HepG2 (cell line): ENCODE measurements around the gene INTS15. TPM values are rescaled to one million over a fixed set of nuclear protein-coding genes. Genes with fewer than 3 reads are reported as not detected.

Experiments
- AKAP8 ChIP-seq: sonication (generic); formaldehyde crosslinking; IDR thresholded peaks from 2 replicates; pipeline ENCODE4 v1.5.1; 2020; ENCODE audit warnings: mild to moderate bottlenecking, missing genetic modification reagents
- ARHGAP35 ChIP-seq: sonication (generic); formaldehyde crosslinking; IDR thresholded peaks from 2 replicates; pipeline ENCODE4 v1.9.0; 2022; ENCODE audit warnings: mild to moderate bottlenecking, inconsistent platforms, moderate library complexity, missing genetic modification reagents, borderline replicate concordance
- CBX5 ChIP-seq: sonication (generic); formaldehyde crosslinking; IDR thresholded peaks from 2 replicates; pipeline ENCODE4 v1.4.0; 2020; ENCODE audit warnings: missing genetic modification reagents, borderline replicate concordance
- EZH2 ChIP-seq: conservative IDR thresholded peaks from 2 replicates; pipeline ENCODE4 v1.6.1; 2012; ENCODE audit warnings: mild to moderate bottlenecking, low read depth, low read length, moderate library complexity
- FOXA1 ChIP-seq, 2 experiments: fragments of 450-650 bp in 1 of 2; sonication (generic) in 1 of 2; formaldehyde crosslinking in 1 of 2; IDR thresholded peaks; 2 replicates each; pipeline versions ENCODE4 v1.4.0 to v1.6.1; 2016 to 2020; ENCODE audit warnings: missing genetic modification reagents in 1 of 2
- GPN1 ChIP-seq: sonication (generic); formaldehyde crosslinking; IDR thresholded peaks from 2 replicates; pipeline ENCODE4 v1.5.1; 2020; ENCODE audit warnings: missing genetic modification reagents, borderline replicate concordance
- KAT8 ChIP-seq: IDR thresholded peaks from 2 replicates; pipeline ENCODE4 v1.6.1; 2016; ENCODE audit warnings: missing genetic modification reagents, missing compliant biosample characterization
- KDM3A ChIP-seq: IDR thresholded peaks from 2 replicates; pipeline ENCODE4 v1.6.1; 2018; ENCODE audit warnings: low read depth, missing compliant biosample characterization
- MLX ChIP-seq: IDR thresholded peaks from 2 replicates; pipeline ENCODE4 v1.6.1; 2016
- MYNN ChIP-seq: sonication (generic); formaldehyde crosslinking; IDR thresholded peaks from 2 replicates; pipeline ENCODE4 v1.4.0; 2020; ENCODE audit warnings: mild to moderate bottlenecking, low read depth, missing genetic modification reagents
- NR2C2 ChIP-seq: sonication (generic); formaldehyde crosslinking; IDR thresholded peaks from 2 replicates; pipeline ENCODE4 v1.4.0; 2020; ENCODE audit warnings: missing genetic modification reagents, mild to moderate bottlenecking, moderate library complexity, borderline replicate concordance
- REST ChIP-seq, 2 experiments: IDR thresholded peaks; 2 replicates each; pipeline ENCODE4 v1.6.1; 2011 to 2012; ENCODE audit warnings: low read length in 2 of 2, borderline replicate concordance in 1 of 2, low read depth in 1 of 2, mild to moderate bottlenecking in 1 of 2, moderate library complexity in 1 of 2
- REXO4 ChIP-seq: sonication (generic); formaldehyde crosslinking; IDR thresholded peaks from 2 replicates; pipeline ENCODE4 v1.8.0; 2022; ENCODE audit warnings: missing genetic modification reagents, mild to moderate bottlenecking, borderline replicate concordance
- SALL1 ChIP-seq: sonication (generic); formaldehyde crosslinking; IDR thresholded peaks from 2 replicates; pipeline ENCODE4 v1.8.0; 2022; ENCODE audit warnings: mild to moderate bottlenecking, missing genetic modification reagents
- SPEN ChIP-seq: sonication (generic); formaldehyde crosslinking; IDR thresholded peaks from 2 replicates; pipeline ENCODE4 v1.5.1; 2020; ENCODE audit warnings: low read depth, mild to moderate bottlenecking, missing genetic modification reagents
- SUZ12 ChIP-seq: fragments of 150-350 bp; IDR thresholded peaks from 2 replicates; pipeline ENCODE4 v1.6.1; 2014; ENCODE audit warnings: low read depth, low read length
- TBP ChIP-seq: sonication (generic); formaldehyde crosslinking; IDR thresholded peaks from 2 replicates; pipeline ENCODE4 v1.5.0; 2020; ENCODE audit warnings: missing genetic modification reagents
- ZBTB8A ChIP-seq: sonication (generic); formaldehyde crosslinking; IDR thresholded peaks from 2 replicates; pipeline ENCODE4 v1.4.0; 2020; ENCODE audit warnings: mild to moderate bottlenecking, low read depth, missing genetic modification reagents, borderline replicate concordance
- ZFP91 ChIP-seq: sonication (generic); formaldehyde crosslinking; IDR thresholded peaks from 2 replicates; pipeline ENCODE4 v1.9.0; 2022; ENCODE audit warnings: missing genetic modification reagents, mild to moderate bottlenecking, borderline replicate concordance
- ZFY ChIP-seq: sonication (generic); formaldehyde crosslinking; IDR thresholded peaks from 2 replicates; pipeline ENCODE4 v1.4.0; 2020; ENCODE audit warnings: missing genetic modification reagents
- ZNF670 ChIP-seq: sonication (generic); formaldehyde crosslinking; IDR thresholded peaks from 2 replicates; pipeline ENCODE4 v1.8.0; 2022; ENCODE audit warnings: mild to moderate bottlenecking, missing genetic modification reagents, borderline replicate concordance
- ZNF737 ChIP-seq: sonication (generic); formaldehyde crosslinking; IDR thresholded peaks from 2 replicates; pipeline ENCODE4 v1.5.0; 2020; ENCODE audit warnings: missing genetic modification reagents, mild to moderate bottlenecking, borderline replicate concordance
- ZNF773 ChIP-seq: sonication (generic); formaldehyde crosslinking; IDR thresholded peaks from 2 replicates; pipeline ENCODE4 v1.4.0; 2020; ENCODE audit warnings: missing genetic modification reagents, borderline replicate concordance
- ZNF790 ChIP-seq: sonication (generic); formaldehyde crosslinking; IDR thresholded peaks from 2 replicates; pipeline ENCODE4 v1.8.0; 2022; ENCODE audit warnings: missing genetic modification reagents, mild to moderate bottlenecking, borderline replicate concordance
- polyA plus RNA-seq, 8 experiments: library from polyadenylated mRNA; depleted of rRNA in 3 of 8; stranded (reverse) in 7 of 8; unstranded in 1 of 8; fragments of >200 nt; fragmentation: Illumina TruSeq in 4 of 8; extraction: Trizol in 4 of 8; gene quantifications; 2 replicates each; pipeline versions ENCODE4 v1.2.1 to v1.2.3, GENCODE V29; 2011 to 2016; ENCODE audit warnings: low read depth in 4 of 8, missing spikeins in 1 of 8, mixed read lengths in 1 of 8; ENCODE audit not compliant: insufficient read depth in 1 of 8
- total RNA-seq, 5 experiments: library from RNA; depleted of rRNA; stranded (reverse); fragments of >200 nt; fragmentation: Illumina TruSeq; extraction: Trizol; gene quantifications; 2 replicates each; pipeline ENCODE4 v1.2.3, GENCODE V29; 2016; ENCODE audit warnings: low read depth in 1 of 5

Gene INTS15
- total and polyA plus RNA-seq, 2 of the 13 experiments (the other 11 are each of a cell fraction or from before 2014, with no cell fraction given): 16.3 to 25.7 TPM

- peak; percentile 44; the same call in 1 of the 2 replicates for TF ChIP-seq CBX5 (CRISPR knock-in tag)
- TF ChIP-seq TBP (CRISPR knock-in tag): no peak
- TF ChIP-seq KDM3A: no peak
- no peak for TF ChIP-seq GPN1 (CRISPR knock-in tag)
- peak; percentile 63; the same call in 1 of the 2 replicates for TF ChIP-seq MLX (CRISPR knock-in tag)
- no peak for TF ChIP-seq REXO4 (CRISPR knock-in tag)
- TF ChIP-seq ZFP91 (CRISPR knock-in tag): no peak; the same call in 1 of the 2 replicates
- TF ChIP-seq SPEN: peak; percentile 51; the same call in 1 of the 2 replicates
- no peak for TF ChIP-seq ZNF773 (CRISPR knock-in tag)
- no peak for TF ChIP-seq ARHGAP35
- TF ChIP-seq ZBTB8A (CRISPR knock-in tag): no peak
- TF ChIP-seq NR2C2 (CRISPR knock-in tag): peak; percentile 89
- peak; percentile 40; the same call in 1 of the 2 replicates for TF ChIP-seq FOXA1 (IDR thresholded peaks at IDR 0.05)
- TF ChIP-seq FOXA1 (CRISPR knock-in tag; IDR thresholded peaks at IDR 0.05): peak; percentile 93
- no peak for TF ChIP-seq EZH2
- TF ChIP-seq REST (IDR thresholded peaks at IDR 0.05; ENCODE audit: borderline replicate concordance in 1 of 2, low read depth in 1 of 2, low read length in 2 of 2): no peak
- TF ChIP-seq AKAP8 (CRISPR knock-in tag): no peak
- no peak for TF ChIP-seq MYNN (CRISPR knock-in tag)
- no peak for TF ChIP-seq ZNF737
- no peak for TF ChIP-seq ZNF790 (CRISPR knock-in tag)
- TF ChIP-seq SALL1 (CRISPR knock-in tag): peak; percentile 69
- no peak for TF ChIP-seq ZFY (CRISPR knock-in tag)
- TF ChIP-seq ZNF670 (CRISPR knock-in tag): no peak
- peak; percentile 83 for TF ChIP-seq KAT8 (CRISPR knock-in tag)
- TF ChIP-seq SUZ12: no peak
These were observed 11.4 kb upstream of the INTS15 start (continued) for GRCh38 chr7:6578114-6579084.
